AG09319 (cell line): ENCODE measurements around the gene CYP19A1.

ENCODE experiments used
- DNase-seq: peaks from one replicate; pipeline ENCODE4 v3.0.0-alpha.2; 2010; ENCODE audit warnings: low read depth; ENCODE audit errors: extremely low read depth
- TF ChIP-seq, protein P1 (sequence below): IDR thresholded peaks from 2 replicates; pipeline ENCODE4 v1.5.1; 2011; ENCODE audit warnings: low read depth, mild to moderate bottlenecking, inconsistent platforms, low read length, moderate library complexity

The CYP19A1 gene

DNA sequence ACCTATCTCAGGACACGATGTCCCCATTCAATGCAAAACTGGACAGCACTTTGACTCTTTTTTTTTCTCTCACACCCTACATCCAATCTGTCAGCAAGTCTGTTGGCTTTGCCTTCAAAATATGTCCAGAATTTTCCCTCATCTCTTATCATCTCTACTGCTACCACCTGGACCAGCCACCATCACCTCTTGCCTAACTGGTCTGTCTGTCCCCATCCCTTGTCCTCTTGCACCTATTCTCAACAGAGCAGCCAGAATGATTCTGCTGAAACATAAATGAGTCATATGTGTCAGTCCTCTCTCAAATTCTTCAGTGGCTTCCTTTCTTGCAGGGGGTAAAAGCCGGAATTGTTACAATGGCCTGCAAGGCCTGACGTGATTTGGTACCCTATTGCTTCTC is 105.8 kb downstream of the CYP19A1 start:
- TF ChIP-seq, protein P1, sequence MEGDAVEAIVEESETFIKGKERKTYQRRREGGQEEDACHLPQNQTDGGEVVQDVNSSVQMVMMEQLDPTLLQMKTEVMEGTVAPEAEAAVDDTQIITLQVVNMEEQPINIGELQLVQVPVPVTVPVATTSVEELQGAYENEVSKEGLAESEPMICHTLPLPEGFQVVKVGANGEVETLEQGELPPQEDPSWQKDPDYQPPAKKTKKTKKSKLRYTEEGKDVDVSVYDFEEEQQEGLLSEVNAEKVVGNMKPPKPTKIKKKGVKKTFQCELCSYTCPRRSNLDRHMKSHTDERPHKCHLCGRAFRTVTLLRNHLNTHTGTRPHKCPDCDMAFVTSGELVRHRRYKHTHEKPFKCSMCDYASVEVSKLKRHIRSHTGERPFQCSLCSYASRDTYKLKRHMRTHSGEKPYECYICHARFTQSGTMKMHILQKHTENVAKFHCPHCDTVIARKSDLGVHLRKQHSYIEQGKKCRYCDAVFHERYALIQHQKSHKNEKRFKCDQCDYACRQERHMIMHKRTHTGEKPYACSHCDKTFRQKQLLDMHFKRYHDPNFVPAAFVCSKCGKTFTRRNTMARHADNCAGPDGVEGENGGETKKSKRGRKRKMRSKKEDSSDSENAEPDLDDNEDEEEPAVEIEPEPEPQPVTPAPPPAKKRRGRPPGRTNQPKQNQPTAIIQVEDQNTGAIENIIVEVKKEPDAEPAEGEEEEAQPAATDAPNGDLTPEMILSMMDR = no peak
- DNase-seq = no peak

DNA sequence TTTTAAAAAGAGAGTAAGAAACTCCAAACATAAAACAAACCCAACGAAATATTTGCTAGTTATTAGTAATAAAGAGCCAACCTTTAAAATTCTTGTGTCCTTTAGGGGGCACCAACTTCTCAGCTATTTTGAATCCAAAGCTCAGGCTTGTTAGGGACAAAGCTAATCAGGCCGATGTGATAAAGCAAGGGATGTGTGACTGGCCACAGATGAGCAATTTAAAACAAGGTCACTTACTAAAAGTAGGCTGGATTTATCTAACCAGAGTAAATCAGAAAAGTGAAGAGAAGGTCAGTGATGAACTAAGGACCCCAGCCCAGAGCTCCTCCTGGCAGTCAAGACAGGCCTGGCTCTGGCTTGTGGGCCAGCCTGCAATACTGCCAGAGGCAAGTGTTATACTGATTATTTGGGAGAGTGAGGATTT is 108.5 kb downstream of the CYP19A1 start:
- peak; percentile 44 for DNase-seq
- TF ChIP-seq, protein P1 = peak; percentile 47

DNA sequence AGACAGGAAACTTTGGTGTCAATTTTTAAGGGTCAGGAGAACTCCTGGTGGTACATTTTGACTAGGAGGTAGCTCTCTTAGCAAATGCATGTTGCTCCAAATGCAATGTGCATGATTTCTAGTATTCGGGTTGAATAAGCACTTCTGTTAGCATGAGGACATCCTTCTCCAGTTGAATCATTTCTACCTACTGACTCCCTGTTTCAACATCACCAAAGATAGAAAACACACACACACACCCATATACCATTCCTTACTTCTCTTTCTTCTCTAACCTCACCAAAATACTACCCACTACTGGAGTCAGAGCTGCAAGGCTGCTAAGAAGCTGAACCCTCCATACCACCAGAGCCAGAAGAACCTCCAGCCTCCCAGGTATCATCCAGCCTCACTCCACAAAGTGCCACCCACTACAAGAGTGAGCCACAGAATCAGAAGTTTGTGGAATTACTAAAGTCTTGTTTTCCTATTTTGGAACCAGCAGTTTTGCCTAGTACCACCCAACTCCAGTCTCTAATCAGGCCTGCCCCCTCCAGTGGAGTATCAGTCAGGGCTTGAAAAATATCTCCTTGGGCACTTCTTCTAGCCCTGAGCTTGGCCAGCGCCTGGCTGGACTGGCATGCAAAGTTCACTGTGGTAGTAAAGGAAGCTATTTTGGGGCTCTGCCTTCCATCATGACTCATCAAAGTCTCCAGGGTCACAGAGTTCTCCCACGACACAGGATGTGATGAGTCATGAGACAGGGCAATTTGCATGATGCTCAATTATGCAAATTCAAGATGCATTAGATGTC is 110.3 kb downstream of the CYP19A1 start:
- DNase-seq = peak; percentile 81

DNA sequence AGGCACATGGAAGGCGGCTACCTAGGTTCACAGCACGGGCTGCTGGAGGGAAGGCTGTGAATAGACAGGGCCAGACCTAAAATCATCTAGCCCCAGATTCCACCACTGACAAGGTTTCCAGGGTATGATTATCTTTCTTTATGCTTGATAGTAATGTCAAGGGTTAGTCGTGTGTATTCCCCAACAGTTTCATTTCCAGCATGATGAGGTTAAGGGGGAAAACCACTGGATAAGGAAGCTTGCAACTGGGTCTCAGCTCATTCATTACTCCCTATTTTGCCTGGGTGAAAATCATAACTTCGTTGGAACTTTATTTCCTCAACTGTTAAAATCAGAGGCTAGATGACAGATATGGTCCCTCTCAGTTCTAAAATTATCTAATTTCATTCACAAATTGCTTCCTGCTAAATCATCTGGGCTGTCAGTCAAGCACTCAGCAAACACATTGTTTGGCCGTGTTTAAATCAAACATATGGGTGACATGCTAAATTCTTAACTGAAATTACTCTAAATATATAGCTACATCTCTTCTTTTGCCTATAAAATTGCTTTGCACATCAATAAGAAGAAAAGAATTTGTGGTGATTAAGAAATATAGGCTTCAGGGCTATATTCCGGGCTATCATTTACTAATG is 111.7 kb downstream of the CYP19A1 start:
- TF ChIP-seq, protein P1 = no peak

More for the DNA sequence above, 110.3 kb downstream of the CYP19A1 start:
- TF ChIP-seq, protein P1 = no peak

DNA sequence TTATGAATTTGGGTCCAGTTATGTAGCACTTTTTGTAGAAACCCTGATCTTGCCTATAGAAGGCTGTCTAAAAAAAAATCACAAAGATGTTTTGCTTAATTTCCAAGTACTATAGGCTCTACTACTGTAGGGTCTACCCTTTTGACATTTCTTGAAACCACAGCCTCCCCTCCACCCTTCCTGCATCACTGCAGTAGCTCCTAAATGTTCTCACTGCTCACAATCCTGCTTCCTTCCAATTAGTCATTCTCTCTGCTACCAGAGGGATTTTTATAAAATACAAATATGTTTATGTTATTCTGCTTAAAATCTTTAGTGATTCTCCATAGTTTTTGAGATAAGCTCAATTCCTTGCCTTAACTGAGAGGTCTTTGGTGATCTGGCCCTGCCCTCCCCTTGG is 114.0 kb downstream of the CYP19A1 start:
- no peak for DNase-seq
- TF ChIP-seq, protein P1 = no peak

More for the DNA sequence above, 111.7 kb downstream of the CYP19A1 start:
- DNase-seq = no peak

DNA sequence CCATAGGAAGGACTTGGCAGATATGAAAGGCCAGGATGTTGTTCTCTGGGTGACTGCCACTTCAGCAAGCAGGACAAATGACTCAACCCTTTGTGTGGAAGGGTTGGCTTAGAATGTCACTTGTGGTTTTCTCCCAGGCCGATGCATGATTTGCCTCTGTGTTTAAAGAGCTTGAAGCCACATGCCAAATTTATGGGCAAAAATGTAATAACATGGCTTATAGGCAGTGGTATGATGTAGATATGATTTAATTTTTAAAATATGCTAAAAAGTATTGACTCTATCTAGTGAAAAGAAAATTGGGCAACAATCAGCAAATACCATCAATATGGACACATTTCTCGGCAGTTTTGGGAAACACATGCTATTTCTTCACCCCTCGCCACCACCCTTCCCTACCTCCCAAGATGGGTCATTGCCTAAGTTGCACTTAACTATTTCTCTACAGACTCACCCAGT is 114.6 kb downstream of the CYP19A1 start:
- DNase-seq = peak; percentile 77
- TF ChIP-seq, protein P1 = no peak
